GM12874 (cell line): ENCODE measurements around the gene IRAK2.

Experiments
- TF ChIP-seq, protein P1 (sequence below): IDR thresholded peaks from 2 replicates; pipeline ENCODE4 v1.5.1; 2011; ENCODE audit warnings: low read depth, mild to moderate bottlenecking, control low read depth, low read length, moderate library complexity; ENCODE audit not compliant: insufficient read depth

The IRAK2 gene

DNA sequence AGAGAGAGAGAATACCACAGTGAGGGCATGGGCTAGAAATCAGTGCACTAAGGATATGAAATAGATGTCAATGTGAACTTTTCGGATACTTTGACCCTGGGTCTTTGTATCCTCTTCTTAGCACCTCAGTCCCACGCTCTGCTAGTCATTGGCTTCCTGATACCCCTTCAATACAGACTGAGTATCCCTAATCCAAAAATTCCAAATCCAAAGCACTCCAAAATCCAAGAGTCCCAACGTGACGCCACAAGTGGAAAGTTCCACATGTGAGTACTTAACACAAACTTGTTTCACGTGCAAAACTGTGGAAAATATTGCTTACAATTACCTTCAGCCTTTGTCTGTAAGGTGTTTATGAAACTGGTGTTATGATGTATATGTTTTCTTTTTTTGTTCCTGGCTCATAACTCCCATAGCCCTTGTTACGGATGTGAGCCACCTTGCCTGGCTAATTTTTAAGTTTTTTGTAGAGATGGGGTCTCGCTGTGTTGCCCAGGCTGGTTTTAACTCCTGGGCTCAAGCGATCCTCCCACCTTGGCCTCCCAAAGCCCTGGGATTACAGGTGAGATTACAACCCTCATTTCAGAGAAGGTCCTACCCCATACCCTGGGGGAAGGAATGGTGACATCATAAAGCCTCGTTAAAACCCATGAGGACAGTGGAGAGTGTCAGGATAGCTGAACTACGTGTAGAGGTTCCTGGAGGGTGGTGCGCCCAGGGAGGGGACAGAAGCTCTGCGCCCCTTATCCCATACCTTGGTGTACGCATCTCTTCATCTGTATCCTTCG lies 10.2 kb upstream of the IRAK2 start:
- TF ChIP-seq, protein P1, sequence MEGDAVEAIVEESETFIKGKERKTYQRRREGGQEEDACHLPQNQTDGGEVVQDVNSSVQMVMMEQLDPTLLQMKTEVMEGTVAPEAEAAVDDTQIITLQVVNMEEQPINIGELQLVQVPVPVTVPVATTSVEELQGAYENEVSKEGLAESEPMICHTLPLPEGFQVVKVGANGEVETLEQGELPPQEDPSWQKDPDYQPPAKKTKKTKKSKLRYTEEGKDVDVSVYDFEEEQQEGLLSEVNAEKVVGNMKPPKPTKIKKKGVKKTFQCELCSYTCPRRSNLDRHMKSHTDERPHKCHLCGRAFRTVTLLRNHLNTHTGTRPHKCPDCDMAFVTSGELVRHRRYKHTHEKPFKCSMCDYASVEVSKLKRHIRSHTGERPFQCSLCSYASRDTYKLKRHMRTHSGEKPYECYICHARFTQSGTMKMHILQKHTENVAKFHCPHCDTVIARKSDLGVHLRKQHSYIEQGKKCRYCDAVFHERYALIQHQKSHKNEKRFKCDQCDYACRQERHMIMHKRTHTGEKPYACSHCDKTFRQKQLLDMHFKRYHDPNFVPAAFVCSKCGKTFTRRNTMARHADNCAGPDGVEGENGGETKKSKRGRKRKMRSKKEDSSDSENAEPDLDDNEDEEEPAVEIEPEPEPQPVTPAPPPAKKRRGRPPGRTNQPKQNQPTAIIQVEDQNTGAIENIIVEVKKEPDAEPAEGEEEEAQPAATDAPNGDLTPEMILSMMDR = no peak

DNA sequence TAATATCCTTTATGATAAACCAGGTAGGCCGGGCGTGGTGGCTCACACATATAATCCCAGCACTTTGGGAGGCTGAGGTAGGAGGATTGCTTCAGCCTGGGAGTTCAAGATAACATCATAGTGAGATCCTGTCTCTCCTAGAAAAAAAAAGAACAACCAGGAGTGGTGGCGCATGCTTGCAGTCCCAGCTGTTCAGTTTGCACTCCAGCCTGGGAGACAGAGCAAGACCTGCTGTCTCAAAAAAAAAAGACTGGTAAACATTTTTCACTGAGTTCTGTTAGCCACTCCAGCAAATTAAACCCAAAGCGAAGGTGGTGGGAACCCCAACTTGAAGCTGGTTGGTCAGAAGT lies 9.6 kb upstream of the IRAK2 start:
- TF ChIP-seq, protein P1 = no peak

DNA sequence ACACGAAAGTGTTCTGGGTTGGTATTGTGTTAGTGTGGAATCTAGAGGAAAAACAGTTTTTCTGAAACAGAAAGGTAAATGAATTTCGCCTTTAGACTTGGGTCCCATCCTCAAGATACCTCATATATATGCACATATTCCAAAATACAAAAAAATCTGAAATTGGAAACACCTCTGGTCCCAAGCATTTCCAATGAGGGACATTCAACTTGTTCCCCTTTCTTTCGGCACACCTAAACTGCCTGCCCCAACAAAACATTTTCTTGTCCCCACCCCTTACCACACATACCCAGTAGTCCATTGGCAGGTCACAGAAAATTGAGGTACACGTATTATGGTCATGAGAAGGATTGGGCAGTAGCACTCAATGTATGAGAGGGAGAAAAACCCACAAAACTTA lies 9.1 kb upstream of the IRAK2 start:
- TF ChIP-seq, protein P1 = no peak

DNA sequence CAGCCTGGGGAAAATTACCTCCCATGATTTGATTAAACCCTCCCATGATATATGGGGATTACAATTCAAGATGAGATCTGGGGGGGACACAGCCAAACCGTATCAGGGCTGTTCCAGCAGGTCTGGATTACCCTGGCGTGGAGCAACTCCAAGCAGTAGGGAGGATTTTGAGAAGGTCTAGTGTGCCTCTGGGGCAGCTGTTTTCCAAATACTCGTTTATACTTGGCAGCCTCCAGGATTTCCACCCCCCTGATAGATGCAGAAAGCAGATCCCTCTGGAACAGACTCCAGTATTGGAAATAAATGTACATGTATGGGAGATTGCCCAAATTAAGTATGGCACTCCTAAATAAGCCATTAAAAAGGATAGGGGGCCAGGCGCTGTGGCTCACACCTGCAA lies 7.7 kb upstream of the IRAK2 start:
- TF ChIP-seq, protein P1 = no peak

DNA sequence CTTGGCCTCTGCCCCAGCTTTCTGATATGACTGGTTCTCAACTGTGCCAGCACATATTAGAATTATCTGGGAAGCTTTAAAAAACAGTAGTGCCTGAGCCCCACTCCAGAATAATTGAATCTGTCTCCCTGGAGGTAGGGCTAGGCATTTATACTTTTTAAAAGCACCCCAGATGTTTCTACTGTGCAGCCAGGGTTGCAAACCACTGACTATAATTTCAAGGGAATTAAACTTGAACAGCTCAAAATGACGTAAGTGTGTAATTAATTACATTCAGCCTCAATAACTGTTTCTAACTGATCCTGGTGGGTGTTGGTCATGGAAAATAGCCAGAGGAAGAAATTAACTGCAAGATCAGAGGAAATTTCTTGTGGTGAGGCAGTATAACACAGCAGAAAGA lies 4.4 kb upstream of the IRAK2 start:
- TF ChIP-seq, protein P1 = no peak

DNA sequence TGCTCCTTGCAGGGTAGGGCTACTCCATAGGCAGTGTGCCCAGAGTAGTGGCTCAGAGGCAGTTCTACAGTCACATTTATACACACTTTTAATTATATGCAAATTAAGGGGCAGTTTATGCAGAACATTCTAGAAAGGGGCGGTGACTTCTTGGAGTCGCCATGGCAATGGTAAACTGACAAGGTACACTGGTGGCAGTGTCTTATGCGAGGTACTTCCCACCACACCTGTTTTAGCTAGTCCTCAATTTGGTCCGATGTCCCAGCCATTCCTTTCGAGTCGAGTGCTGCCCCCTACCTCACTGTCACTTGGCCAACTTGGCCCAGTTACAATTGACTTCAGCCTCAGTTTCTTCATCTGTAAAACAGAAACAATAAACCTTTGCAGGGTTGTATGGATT lies 3.8 kb upstream of the IRAK2 start:
- TF ChIP-seq, protein P1 = no peak

DNA sequence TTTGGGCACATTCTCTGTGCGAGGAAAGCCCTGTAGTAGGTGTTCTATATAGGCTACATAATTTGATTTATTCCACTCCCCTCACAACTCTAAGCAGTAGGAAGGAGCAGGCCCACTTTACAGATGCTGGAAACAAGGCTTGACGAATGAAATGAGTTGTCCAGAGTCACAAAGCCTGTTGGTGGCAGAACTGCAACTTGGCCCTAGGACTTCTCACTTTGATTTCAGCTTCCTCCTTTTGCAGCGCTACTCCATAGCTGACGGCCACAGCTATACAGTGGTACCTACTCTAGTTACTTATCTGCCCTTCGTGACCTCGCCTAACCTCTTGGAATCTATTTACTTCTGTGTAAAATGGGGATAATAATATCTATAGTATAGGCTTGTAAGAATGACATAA lies 2.5 kb upstream of the IRAK2 start:
- TF ChIP-seq, protein P1 = no peak
